MM.1S (cell line): ENCODE data around the gene TMEM69.

Source experiments
- EZH2 ChIP-seq: fragments of 300-600 bp; sonication (generic); optimal IDR thresholded peaks from 2 replicates; pipeline ENCODE3; 2017; ENCODE audit warnings: low read depth, mild to moderate bottlenecking, antibody characterized with exemption, low read length, mixed read lengths
- EZH2phosphoT487 ChIP-seq: fragments of 300-600 bp; sonication (generic); IDR thresholded peaks from 2 replicates; pipeline ENCODE4 v1.6.1; 2018; ENCODE audit warnings: antibody characterized with exemption, low read length
- TF ChIP-seq, protein P1 (sequence below): fragments of 300-600 bp; sonication (generic); IDR thresholded peaks from 2 replicates; pipeline ENCODE4 v1.5.1; 2016; ENCODE audit warnings: antibody characterized with exemption, low read length, mixed read lengths

DNA sequence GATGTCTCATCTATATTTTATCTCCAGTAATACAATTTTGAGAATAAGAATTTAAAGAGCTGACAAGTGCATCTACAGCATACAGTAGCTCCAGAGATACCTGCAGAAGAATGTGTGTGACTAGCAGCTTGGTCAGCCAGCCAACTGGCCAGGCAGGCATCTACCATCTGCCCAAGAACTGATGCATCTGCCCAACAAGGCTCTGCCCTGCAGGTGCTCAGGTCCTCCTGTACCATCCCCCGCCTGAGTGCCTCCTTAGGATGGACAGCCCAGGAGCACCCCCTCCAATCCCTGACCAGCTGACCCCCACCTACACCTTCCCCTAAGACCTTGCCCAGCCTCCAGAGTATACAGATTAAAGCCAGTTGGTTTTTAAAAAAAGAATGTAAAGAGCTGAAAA lies 30.3 kb downstream of the TMEM69 start:
- TF ChIP-seq, protein P1, sequence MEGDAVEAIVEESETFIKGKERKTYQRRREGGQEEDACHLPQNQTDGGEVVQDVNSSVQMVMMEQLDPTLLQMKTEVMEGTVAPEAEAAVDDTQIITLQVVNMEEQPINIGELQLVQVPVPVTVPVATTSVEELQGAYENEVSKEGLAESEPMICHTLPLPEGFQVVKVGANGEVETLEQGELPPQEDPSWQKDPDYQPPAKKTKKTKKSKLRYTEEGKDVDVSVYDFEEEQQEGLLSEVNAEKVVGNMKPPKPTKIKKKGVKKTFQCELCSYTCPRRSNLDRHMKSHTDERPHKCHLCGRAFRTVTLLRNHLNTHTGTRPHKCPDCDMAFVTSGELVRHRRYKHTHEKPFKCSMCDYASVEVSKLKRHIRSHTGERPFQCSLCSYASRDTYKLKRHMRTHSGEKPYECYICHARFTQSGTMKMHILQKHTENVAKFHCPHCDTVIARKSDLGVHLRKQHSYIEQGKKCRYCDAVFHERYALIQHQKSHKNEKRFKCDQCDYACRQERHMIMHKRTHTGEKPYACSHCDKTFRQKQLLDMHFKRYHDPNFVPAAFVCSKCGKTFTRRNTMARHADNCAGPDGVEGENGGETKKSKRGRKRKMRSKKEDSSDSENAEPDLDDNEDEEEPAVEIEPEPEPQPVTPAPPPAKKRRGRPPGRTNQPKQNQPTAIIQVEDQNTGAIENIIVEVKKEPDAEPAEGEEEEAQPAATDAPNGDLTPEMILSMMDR = no peak
- TF ChIP-seq EZH2phosphoT487 = no peak
- no peak for TF ChIP-seq EZH2
